ENCODE data around the gene GAS2.

Gene GAS2

GRCh38 chr11:22657101-22657694, 9.2 kb upstream of the GAS2 start:
- CTCF ChIA-PET: no interaction called here
- POLR2A ChIA-PET: no interaction called here
- Histone ChIP-seq H3K4me1 (ENCODE audit: control extremely low read depth in 1 of 4, control insufficient read depth in 4 of 4, insufficient read depth in 4 of 4, low read length in 3 of 4) (peaks cover 0 to 8% (median 4%) of the 10 kb centered on the region in 4 experiments), H3K27me3 (replicated peaks in 2 of 5; ENCODE audit: control insufficient read depth in 4 of 5, insufficient read depth in 5 of 5, low read length in 4 of 5) (no peaks in the 10 kb centered on the region), H3K4me3 (ENCODE audit: control insufficient read depth in 1 of 7, extremely low read depth in 1 of 7, insufficient read depth in 4 of 7, low read depth in 2 of 7, low read length in 6 of 7) (no peak overlapping the region), H3K36me3 (ENCODE audit: control insufficient read depth in 4 of 4, insufficient read depth in 4 of 4, low read length in 3 of 4) (no peaks in the 10 kb centered on the region), H3K27ac (ENCODE audit: insufficient read depth in 1 of 2, low read depth in 1 of 2, low read length in 2 of 2, poor library complexity in 1 of 2, severe bottlenecking in 2 of 2) (no peak overlapping the region), H3K9me3 (ENCODE audit: control extremely low read depth in 1 of 5, control insufficient read depth in 4 of 5, insufficient read depth in 2 of 5, low read depth in 1 of 5, low read length in 4 of 5) (no peaks in the 10 kb centered on the region)
- no CpG with 5 or more reads among the region's 1 CpG for WGBS (ENCODE audit: insufficient coverage)
- peak in 2 of 3 donors; percentile 24 to 53 for DNase-seq

GRCh38 chr11:22659783-22660182, 6.6 kb upstream of the GAS2 start:
- 100% methylated on average over 1 of the region's 1 CpG for WGBS (ENCODE audit: insufficient coverage)
- H3K36me3 ChIP-seq (ENCODE audit: control insufficient read depth in 4 of 4, insufficient read depth in 4 of 4, low read length in 3 of 4): no peaks in the 10 kb centered on the region

DNA sequence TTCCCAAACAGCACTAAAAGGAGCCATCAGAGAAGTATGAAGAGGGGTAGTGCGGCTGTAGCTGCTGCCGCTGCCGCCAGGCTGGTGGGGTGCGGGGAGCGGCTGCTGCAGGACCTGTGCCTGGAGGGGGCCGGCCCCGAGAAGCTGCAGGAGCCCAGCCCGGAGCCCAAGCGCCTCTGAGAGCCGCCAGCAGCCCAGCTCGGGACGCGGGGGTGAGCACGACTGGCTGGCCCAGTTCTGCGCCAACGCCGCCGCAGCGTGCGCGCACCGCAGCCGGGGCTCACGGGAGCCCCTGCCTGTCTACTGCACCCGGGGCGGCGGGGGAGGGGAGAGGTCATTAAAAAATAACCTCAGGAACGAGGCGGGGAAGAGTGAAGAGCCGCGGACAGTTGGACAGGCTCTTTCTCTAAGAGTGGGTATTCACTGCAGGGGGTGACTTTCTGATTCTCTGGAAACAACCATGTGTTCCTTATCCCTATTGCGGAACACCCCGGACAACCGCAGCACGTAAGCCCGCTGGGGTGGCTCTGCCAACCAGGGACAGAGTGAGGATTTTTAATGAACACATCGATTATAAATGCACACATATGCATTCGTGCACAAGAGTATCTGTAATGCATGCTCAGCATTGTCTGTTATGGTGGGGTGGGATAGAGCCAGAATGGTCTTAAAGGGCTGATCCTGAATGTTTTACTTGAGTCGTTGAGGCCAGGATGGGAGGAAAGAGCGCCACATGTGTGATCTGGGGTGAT, 453 bp downstream of the GAS2 start:
- Histone ChIP-seq H3K9me3 (ENCODE audit: control extremely low read depth in 1 of 5, control insufficient read depth in 4 of 5, insufficient read depth in 2 of 5, low read depth in 1 of 5, low read length in 4 of 5) (no peaks in the 10 kb centered on the region), H3K4me3 (ENCODE audit: control insufficient read depth in 1 of 7, extremely low read depth in 1 of 7, insufficient read depth in 4 of 7, low read depth in 2 of 7, low read length in 6 of 7) (peak overlapping the region in 6 of 7 experiments; percentile 13 to 58 (median 36)), H3K36me3 (ENCODE audit: control insufficient read depth in 4 of 4, insufficient read depth in 4 of 4, low read length in 3 of 4) (no peaks in the 10 kb centered on the region), H3K27me3 (replicated peaks in 2 of 5; ENCODE audit: control insufficient read depth in 4 of 5, insufficient read depth in 5 of 5, low read length in 4 of 5) (peaks cover 17 to 60% (median 27%) of the 10 kb centered on the region in 5 experiments), H3K27ac (ENCODE audit: insufficient read depth in 1 of 2, low read depth in 1 of 2, low read length in 2 of 2, poor library complexity in 1 of 2, severe bottlenecking in 2 of 2) (no peak overlapping the region), H3K4me1 (ENCODE audit: control extremely low read depth in 1 of 4, control insufficient read depth in 4 of 4, insufficient read depth in 4 of 4, low read length in 3 of 4) (peaks cover 0 to 9% (median 7%) of the 10 kb centered on the region in 4 experiments)
- WGBS (ENCODE audit: insufficient coverage): 4% methylated on average over 28 of the region's 40 CpGs
- CTCF ChIA-PET: interaction anchor here (1.5 kb wide), 1 partner anchor 111 kb away, joined by 3 read pairs; no protein-coding TSS in a partner anchor
- DNase-seq: peak in 2 of 3 donors; percentile 15 to 33
- POLR2A ChIA-PET: interaction anchor here (0.5 kb wide), 1 partner anchor 514 kb away, joined by 3 read pairs; no protein-coding TSS in a partner anchor

More at GRCh38 chr11:22659783-22660182, 6.6 kb upstream of the GAS2 start:
- ChIA-PET CTCF (no interaction called here), POLR2A (no interaction called here)
- H3K27me3 ChIP-seq (replicated peaks in 2 of 5; ENCODE audit: control insufficient read depth in 4 of 5, insufficient read depth in 5 of 5, low read length in 4 of 5): peaks cover 0 to 2% (median 0%) of the 10 kb centered on the region in 5 experiments
- H3K4me1 ChIP-seq (ENCODE audit: control extremely low read depth in 1 of 4, control insufficient read depth in 4 of 4, insufficient read depth in 4 of 4, low read length in 3 of 4): peaks cover 0 to 8% (median 4%) of the 10 kb centered on the region in 4 experiments
- no peaks in the 10 kb centered on the region for H3K9me3 ChIP-seq (ENCODE audit: control extremely low read depth in 1 of 5, control insufficient read depth in 4 of 5, insufficient read depth in 2 of 5, low read depth in 1 of 5, low read length in 4 of 5)
- H3K4me3 ChIP-seq (ENCODE audit: control insufficient read depth in 1 of 7, extremely low read depth in 1 of 7, insufficient read depth in 4 of 7, low read depth in 2 of 7, low read length in 6 of 7): no peak overlapping the region
- DNase-seq: no peak
- no peak overlapping the region for H3K27ac ChIP-seq (ENCODE audit: insufficient read depth in 1 of 2, low read depth in 1 of 2, low read length in 2 of 2, poor library complexity in 1 of 2, severe bottlenecking in 2 of 2)

GRCh38 chr11:22668005-22668796, 1.8 kb downstream of the GAS2 start:
- 58% methylated on average over 2 of the region's 3 CpGs for WGBS (ENCODE audit: insufficient coverage)
- H3K27me3 ChIP-seq (replicated peaks in 2 of 5; ENCODE audit: control insufficient read depth in 4 of 5, insufficient read depth in 5 of 5, low read length in 4 of 5): peaks cover 17 to 65% (median 30%) of the 10 kb centered on the region in 5 experiments
- CTCF ChIA-PET: no interaction called here

GRCh38 chr11:22669368-22669767, 3.0 kb downstream of the GAS2 start:
- CTCF ChIA-PET: no interaction called here
- Histone ChIP-seq H3K9me3 (ENCODE audit: control extremely low read depth in 1 of 5, control insufficient read depth in 4 of 5, insufficient read depth in 2 of 5, low read depth in 1 of 5, low read length in 4 of 5) (no peaks in the 10 kb centered on the region), H3K27ac (ENCODE audit: insufficient read depth in 1 of 2, low read depth in 1 of 2, low read length in 2 of 2, poor library complexity in 1 of 2, severe bottlenecking in 2 of 2) (no peak overlapping the region), H3K36me3 (ENCODE audit: control insufficient read depth in 4 of 4, insufficient read depth in 4 of 4, low read length in 3 of 4) (no peaks in the 10 kb centered on the region), H3K4me1 (ENCODE audit: control extremely low read depth in 1 of 4, control insufficient read depth in 4 of 4, insufficient read depth in 4 of 4, low read length in 3 of 4) (peaks cover 0 to 9% (median 7%) of the 10 kb centered on the region in 4 experiments), H3K4me3 (ENCODE audit: control insufficient read depth in 1 of 7, extremely low read depth in 1 of 7, insufficient read depth in 4 of 7, low read depth in 2 of 7, low read length in 6 of 7) (no peak overlapping the region), H3K27me3 (replicated peaks in 2 of 5; ENCODE audit: control insufficient read depth in 4 of 5, insufficient read depth in 5 of 5, low read length in 4 of 5) (peaks cover 17 to 69% (median 30%) of the 10 kb centered on the region in 5 experiments)
- POLR2A ChIA-PET: no interaction called here
- no peak for DNase-seq
- no CpG with 5 or more reads among the region's 2 CpGs for WGBS (ENCODE audit: insufficient coverage)

More at GRCh38 chr11:22668005-22668796, 1.8 kb downstream of the GAS2 start:
- Histone ChIP-seq H3K36me3 (ENCODE audit: control insufficient read depth in 4 of 4, insufficient read depth in 4 of 4, low read length in 3 of 4) (no peaks in the 10 kb centered on the region), H3K4me3 (ENCODE audit: control insufficient read depth in 1 of 7, extremely low read depth in 1 of 7, insufficient read depth in 4 of 7, low read depth in 2 of 7, low read length in 6 of 7) (no peak overlapping the region), H3K27ac (ENCODE audit: insufficient read depth in 1 of 2, low read depth in 1 of 2, low read length in 2 of 2, poor library complexity in 1 of 2, severe bottlenecking in 2 of 2) (no peak overlapping the region), H3K4me1 (ENCODE audit: control extremely low read depth in 1 of 4, control insufficient read depth in 4 of 4, insufficient read depth in 4 of 4, low read length in 3 of 4) (peaks cover 0 to 9% (median 7%) of the 10 kb centered on the region in 4 experiments), H3K9me3 (ENCODE audit: control extremely low read depth in 1 of 5, control insufficient read depth in 4 of 5, insufficient read depth in 2 of 5, low read depth in 1 of 5, low read length in 4 of 5) (no peaks in the 10 kb centered on the region)
- POLR2A ChIA-PET: no interaction called here
- DNase-seq: no peak

GRCh38 chr11:22670830-22671229, 4.4 kb downstream of the GAS2 start:
- WGBS (ENCODE audit: insufficient coverage): 100% methylated on average over 1 of the region's 1 CpG
- H3K27me3 ChIP-seq (replicated peaks in 2 of 5; ENCODE audit: control insufficient read depth in 4 of 5, insufficient read depth in 5 of 5, low read length in 4 of 5): peaks cover 17 to 58% (median 29%) of the 10 kb centered on the region in 5 experiments
- POLR2A ChIA-PET: no interaction called here
- DNase-seq: peak in 2 of 3 donors; percentile 31 to 38
- H3K9me3 ChIP-seq (ENCODE audit: control extremely low read depth in 1 of 5, control insufficient read depth in 4 of 5, insufficient read depth in 2 of 5, low read depth in 1 of 5, low read length in 4 of 5): no peaks in the 10 kb centered on the region
- peaks cover 0 to 9% (median 7%) of the 10 kb centered on the region in 4 experiments for H3K4me1 ChIP-seq (ENCODE audit: control extremely low read depth in 1 of 4, control insufficient read depth in 4 of 4, insufficient read depth in 4 of 4, low read length in 3 of 4)
- no peak overlapping the region for H3K4me3 ChIP-seq (ENCODE audit: control insufficient read depth in 1 of 7, extremely low read depth in 1 of 7, insufficient read depth in 4 of 7, low read depth in 2 of 7, low read length in 6 of 7)
- H3K36me3 ChIP-seq (ENCODE audit: control insufficient read depth in 4 of 4, insufficient read depth in 4 of 4, low read length in 3 of 4): no peaks in the 10 kb centered on the region
- H3K27ac ChIP-seq (ENCODE audit: insufficient read depth in 1 of 2, low read depth in 1 of 2, low read length in 2 of 2, poor library complexity in 1 of 2, severe bottlenecking in 2 of 2): no peak overlapping the region
- CTCF ChIA-PET: interaction anchor here (0.9 to 1.4 kb wide), 2 partner anchors 11 to 117 kb away, joined by 4 to 5 read pairs; no protein-coding TSS in a partner anchor
